HG03520 (cell line): ENCODE measurements around the gene ZNRF4.

ENCODE experiments used
- ATAC-seq: cut with Tn5 transposase; IDR thresholded peaks from one replicate; pipeline ENCODE4 v1.9.1; 2021; ENCODE audit warnings: mild to moderate bottlenecking, moderate library complexity; ENCODE audit not compliant: unreplicated experiment

The ZNRF4 gene

DNA sequence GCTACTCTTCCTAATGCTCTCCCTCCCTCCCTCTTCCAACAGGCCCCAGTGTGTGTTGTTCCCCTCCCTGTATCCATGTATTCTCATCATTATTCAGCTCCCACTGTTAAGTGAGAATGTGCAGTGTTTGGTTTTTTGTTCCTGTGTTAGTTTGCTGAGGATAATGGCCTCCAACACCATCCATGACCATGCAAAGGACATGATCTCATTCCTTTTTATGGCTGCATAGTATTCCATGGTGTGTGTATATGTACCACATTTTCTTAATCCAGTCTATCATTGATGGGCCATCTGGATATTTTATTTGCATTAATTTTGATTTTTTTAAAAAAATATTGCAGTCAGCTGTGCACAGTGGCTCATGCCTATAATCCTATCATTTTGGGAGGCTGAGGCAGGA is 15.8 kb upstream of the ZNRF4 start:
- no peak for ATAC-seq

DNA sequence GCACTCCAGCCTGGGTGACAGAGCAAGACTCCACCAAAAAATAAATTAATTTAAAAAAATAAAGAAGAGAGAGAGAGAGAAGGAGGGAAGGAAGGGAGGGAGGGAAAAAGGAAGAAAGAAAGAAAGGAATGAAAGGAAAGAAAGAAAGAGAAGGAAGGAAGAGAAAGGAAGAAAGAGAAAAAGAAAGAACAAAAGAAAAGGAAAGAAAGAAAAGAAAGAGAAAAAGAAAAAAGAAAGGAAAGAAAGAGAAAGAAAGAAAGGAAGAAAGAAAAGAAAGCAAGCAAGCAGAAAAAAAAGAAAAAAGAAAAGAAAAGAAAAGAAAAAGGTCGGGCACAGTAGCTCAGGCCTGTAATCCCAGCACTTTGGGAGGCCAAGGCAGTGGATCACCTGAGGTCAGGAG is 14.9 kb upstream of the ZNRF4 start:
- no peak for ATAC-seq

DNA sequence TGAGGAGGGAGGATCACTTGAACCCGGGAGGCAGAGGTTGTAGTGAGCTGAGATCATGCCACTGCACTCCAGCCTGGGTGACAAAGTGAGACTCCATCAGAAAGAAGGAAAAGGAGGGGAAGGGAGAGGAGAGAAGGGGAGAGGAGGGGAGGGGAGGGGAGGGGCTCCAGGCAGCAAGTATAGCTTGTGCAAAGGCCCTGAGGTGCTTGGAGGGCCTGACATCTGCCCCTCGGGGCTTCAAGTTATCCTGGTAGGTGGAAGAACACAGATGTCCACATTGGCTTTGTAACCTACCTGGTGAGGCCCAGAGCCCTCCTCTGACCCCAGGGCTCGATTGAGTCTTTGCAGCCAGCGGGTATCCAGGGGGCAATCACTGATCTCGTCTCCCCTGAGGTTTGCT is 11.5 kb upstream of the ZNRF4 start:
- no peak for ATAC-seq

DNA sequence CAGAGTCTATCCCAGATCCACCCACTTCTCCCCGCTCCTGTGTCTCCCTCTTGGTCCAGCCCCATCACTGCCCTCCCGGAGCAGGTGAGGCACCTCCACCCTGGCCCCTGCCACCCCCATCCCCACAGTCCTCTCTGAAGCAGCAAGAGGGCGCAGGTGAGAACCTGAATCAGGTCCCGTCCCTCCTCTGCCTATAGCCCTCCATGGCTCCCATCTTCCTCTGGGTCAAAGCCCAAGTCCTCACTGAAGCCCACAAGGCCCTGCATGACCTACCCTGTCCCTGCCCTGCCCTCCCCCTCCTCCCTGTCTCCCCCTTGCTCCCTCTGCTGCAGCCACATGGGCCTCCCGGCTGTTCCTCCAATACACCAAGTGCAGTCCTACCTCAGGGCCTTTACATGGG is 10.8 kb upstream of the ZNRF4 start:
- ATAC-seq, result no peak

DNA sequence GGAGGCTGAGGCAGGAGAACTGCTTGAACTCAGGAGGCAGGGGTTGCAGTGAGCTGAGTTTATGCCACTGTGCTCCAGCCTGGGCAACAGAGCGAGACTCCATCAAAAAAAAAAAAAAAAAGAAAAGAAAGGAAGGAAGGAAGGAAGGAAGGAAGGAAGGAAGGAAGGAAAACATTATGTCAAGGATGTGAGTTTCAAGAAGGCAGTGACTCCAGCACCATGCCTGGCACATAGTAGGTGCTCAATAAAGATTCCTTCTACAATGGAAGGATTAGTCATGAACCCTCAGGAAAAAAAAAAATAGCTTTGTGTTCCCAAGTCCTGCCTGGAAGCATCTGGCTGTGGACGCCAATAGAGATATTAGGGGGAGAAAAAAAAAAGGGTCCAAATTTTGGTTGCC is 10.1 kb upstream of the ZNRF4 start:
- ATAC-seq, result no peak

DNA sequence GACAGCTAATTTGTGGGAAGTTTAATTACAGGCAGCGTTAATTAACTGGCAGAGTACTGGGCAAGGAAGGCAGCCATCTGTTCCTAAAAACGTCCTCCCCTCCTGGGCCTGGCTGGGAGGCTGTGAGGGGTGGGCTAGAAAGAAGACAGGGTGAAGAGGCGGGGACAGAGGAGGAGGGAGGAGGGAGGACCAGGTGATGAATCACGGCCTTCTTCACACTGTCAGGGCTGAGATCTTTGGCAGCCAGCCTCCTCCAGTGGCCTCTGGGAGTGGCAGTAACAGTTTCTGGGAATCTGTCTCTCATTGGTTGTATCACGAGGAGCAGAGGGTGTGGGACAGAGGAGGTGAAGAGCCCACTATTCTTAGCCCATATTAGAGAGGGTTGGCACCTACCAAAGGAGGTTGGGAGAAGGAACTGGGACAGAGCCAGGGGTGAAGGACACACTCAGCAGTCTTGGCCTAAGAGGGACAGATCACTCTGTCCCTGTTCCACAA is 9.6 kb upstream of the ZNRF4 start:
- no peak for ATAC-seq

GRCh38 chr19:5447700-5448311 is 7.4 kb upstream of the ZNRF4 start:
- no peak for ATAC-seq

DNA sequence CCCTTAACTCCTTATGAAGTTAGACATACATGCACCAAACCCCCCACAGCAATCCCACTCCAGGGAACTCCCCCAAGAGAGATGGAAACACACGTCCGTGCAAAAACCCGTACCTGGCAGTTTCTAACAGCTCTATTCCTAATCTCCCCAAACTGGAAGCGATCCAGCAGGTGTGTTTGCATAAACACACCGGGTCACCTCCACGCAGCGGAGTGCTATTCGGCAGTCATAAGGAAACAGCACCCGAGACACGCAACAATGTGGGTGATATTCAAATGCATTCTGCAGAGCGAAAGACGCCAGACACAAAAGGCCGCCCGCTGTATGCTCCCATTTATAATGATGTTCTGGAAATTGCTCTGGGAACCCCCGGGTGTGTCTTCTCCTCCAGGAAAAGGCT is 6.8 kb upstream of the ZNRF4 start:
- ATAC-seq, result no peak

GRCh38 chr19:5450482-5451126 is 4.6 kb upstream of the ZNRF4 start:
- ATAC-seq, result no peak

GRCh38 chr19:5451494-5451893 is 3.7 kb upstream of the ZNRF4 start:
- ATAC-seq, result no peak

DNA sequence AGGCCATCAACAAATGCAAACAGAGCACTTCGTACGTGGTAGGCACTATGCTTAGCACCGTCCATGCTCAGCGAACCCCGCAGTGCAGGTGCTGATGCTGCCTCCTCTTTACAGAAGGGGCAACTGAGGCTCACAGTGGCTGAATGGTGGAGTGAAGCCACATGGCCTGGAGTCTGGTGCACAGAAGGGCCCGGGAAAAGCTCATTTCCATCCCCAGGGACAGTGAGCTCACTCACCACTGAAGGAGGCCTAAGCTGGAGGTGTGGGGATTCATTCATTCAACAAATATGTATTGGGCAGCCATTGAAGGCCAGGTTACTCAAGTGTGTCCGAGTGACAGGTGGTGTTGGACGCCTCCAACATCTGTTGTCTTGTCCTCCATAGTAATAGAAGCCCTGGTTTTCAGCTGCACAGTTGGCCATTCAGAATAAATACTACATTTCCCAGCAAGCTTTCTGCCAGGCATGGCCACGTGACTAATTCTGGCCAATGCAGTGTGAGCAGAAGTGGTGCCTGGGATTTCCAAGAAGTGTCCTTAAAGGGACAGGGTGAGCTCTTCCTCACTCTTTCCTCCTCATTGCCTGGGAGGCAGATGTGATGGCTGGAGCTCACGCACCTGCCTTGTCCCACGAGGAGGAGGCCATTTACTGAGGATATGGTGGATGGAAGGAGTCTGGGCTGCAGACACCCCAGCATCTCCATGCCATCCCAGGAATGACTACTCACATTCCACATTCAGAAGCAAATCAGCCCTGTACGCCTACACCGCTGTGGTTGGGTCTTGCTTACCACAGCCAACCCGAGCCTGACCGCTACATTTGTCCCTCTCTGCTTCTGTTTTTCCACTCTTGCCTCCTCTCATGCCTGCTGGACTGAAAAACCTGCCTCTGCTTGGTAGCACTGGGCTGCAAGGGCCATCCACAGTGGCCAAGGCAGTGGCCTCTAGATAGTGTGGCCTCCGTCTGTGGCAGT is 2.3 kb upstream of the ZNRF4 start:
- no peak for ATAC-seq

- ATAC-seq, result no peak
Measured at GRCh38 chr19:5454743-5455142, 474 bp upstream of the ZNRF4 start.

DNA sequence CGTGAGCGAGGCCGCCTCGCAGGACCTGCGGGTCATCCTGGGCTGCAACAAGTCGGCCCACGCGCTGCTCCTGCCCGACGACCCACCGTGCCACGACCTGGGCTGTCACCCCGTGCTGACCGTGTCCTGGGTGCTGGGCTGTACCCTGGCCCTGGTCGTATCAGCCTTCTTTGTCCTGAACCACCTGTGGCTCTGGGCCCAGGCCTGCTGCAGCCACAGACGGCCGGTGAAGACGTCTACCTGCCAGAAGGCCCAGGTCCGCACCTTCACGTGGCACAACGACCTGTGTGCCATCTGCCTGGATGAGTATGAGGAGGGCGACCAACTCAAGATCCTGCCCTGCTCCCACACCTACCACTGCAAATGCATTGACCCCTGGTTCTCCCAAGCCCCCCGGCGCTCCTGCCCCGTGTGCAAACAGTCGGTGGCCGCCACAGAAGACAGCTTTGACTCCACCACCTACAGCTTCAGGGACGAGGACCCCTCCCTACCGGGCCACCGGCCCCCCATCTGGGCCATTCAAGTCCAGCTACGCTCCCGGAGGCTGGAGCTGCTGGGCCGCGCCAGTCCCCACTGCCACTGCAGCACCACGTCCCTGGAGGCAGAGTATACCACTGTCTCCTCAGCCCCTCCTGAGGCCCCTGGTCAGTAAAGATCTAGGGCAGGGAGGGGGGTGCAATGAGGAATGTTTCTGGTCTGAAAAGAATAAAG is 1.1 kb downstream of the ZNRF4 start:
- no peak for ATAC-seq

DNA sequence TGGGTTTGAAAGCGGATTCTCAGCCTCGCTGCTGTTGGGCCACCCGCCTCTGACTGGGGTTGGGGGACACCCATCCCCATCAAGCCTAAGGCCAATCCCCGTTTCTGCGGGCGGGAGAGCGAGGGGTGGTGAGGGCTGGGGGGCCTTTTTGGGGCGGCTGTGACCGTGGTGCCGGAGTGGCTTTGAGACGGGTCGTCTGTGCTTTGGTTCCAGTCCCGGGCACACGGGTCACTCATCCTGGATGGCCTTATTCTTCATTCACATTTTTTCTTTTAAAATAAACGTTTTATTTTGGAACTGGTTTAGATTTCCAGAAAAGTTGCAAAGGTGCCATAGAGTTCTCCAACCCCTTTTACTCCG is 1.6 kb downstream of the ZNRF4 start:
- no peak for ATAC-seq

GRCh38 chr19:5457709-5458108 is 2.5 kb downstream of the ZNRF4 start:
- ATAC-seq, result no peak

DNA sequence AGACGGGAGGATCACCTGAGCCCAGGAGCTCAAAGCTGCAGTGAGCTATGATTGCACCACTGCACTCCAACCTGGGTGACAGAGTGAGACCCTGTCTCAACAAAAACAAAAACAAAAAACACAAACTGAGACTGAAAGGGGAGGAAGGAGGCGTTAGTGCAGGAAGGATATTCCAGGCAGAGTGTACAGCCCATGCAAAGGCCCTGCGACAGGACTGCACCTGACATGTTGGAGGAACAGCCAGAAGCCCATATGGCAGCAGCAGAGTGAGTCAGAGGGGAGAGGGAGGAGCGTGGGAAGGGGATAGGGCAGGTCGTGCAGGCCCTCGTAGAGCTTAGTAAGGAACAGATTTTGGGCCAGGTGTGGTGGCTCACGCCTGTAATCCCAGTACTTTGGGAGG is 3.2 kb downstream of the ZNRF4 start:
- no peak for ATAC-seq

- ATAC-seq, result no peak
Measured at GRCh38 chr19:5459360-5459759, 4.1 kb downstream of the ZNRF4 start.

DNA sequence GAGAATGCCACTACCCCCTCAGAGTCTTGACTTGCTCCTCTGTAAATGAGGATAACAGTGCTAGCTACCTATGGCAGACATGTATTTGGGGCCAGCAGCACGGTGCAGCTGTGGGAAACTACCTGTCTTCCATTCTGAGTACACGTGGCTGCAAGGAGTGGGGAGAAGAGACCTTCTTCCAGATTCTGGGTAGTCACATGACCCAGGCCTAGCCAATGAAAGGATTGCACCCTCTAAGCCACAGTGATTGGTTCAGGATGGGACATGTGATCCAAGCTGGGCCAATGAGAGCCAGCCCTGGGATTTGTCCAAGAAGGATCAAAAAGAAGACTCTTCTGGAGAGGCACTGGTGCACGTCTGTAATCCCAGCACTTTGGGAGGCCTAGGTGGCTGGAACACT is 5.5 kb downstream of the ZNRF4 start:
- ATAC-seq, result no peak

GRCh38 chr19:5463959-5464358 is 8.7 kb downstream of the ZNRF4 start:
- ATAC-seq, result no peak

GRCh38 chr19:5466072-5466471 is 10.9 kb downstream of the ZNRF4 start:
- ATAC-seq, result no peak

- no peak for ATAC-seq
Measured at GRCh38 chr19:5466814-5467291, 11.6 kb downstream of the ZNRF4 start.
